ENCODE data around the gene FAHD2B.
"Not testable (repeated sequence)": the region's sequence is repeated elsewhere in the genome, so short reads cannot be mapped to it uniquely, and the experiment has no call there.

The FAHD2B gene

DNA sequence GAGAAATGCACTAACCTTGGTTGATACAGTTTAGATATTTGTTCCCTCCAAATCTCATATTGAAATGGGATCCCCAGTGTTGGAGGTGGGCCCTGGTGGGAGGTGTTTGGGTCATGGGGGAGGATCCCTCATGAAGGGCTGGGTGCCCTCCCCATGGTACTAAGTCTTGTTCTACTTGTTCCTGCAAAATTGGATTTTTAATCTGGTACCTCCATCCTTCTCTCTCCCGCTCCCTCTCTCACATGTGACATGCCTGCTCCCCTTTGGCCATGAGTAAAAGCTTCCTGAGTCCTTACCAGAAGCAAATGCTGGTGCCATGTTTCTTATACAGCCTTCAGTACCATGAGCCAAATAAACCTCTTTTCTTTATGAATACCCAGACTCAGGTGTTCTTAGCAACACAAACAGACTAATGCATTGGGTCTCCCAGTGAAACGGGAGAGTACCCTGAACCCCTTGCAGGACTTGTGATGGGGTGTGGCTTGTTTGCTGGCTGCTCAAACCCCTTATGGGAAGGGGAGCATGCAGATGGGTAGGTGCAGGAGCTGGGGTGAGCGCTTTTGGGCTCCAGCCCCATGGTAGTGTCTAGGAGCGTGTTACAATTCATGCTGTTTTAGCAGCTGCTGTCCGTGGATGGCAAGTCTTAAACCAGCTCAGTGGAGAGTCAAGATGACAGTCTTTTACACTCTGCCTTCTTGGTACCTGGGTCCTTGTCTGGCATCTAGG is 27.2 kb downstream of the FAHD2B start:
- DNase-seq (ENCODE audit: low read depth in 2 of 2), result no peak

DNA sequence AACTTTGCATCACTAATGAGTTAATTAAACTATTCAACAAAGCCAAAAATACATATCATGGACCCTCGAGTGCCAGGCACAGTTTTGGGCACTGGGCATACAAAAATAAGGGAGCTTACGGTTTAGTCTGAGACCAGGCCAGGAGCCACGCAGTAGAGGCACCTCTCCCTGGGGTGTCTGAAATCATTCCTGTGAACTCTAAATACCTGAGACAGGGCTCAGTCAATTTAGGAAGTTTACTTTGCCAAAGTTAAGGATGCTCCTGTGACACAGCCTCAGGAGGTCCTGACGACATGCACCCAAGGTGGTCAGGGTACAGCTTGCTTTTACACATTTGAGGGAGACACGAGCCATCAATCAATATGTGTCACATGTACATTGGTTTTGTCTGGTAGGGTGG is 28.7 kb downstream of the FAHD2B start:
- DNase-seq (ENCODE audit: low read depth in 2 of 2), result not testable (repeated sequence)

DNA sequence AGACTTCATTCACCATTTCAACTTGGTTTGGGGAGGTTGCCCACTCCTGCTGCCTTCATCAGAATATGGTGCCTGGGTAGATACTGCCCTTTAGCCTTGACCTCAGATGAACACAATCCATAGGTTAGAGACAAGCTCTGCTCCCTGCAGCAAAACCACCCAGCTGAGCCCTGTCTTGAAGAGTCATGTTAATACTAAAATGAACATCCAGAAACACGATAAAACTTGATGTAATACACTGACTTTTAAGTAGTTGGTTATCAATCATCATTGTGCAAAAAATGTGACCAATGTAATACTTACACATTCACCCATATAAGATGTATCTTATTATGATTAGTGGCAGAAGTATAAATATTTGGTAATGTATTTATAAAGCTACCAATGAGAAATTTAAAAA is 32.7 kb downstream of the FAHD2B start:
- DNase-seq (ENCODE audit: low read depth in 2 of 2), result not testable (repeated sequence)

DNA sequence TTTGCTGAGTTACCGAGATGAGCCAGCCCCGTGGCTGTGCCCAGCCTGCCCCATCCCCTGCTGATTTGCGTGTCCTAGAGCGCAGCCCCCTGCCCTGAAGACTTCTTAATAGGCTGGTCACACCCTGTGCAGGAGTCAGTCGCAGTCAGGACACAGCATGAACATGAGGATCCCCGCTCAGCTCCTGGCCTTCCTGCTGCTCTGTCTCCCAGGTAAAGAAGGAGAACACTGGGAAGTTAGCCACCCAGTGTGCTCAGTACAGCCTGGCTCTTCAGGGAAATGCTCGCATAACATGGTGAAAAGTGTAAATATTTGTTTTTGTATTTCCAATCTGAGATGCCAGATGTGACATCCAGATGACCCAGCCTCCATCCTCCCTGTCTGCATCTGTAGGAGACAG is 34.9 kb downstream of the FAHD2B start:
- not testable (repeated sequence) for DNase-seq (ENCODE audit: low read depth in 2 of 2)

GRCh38 chr2:97056150-97056549 is 38.5 kb downstream of the FAHD2B start:
- not testable (repeated sequence) for DNase-seq (ENCODE audit: low read depth in 2 of 2)

DNA sequence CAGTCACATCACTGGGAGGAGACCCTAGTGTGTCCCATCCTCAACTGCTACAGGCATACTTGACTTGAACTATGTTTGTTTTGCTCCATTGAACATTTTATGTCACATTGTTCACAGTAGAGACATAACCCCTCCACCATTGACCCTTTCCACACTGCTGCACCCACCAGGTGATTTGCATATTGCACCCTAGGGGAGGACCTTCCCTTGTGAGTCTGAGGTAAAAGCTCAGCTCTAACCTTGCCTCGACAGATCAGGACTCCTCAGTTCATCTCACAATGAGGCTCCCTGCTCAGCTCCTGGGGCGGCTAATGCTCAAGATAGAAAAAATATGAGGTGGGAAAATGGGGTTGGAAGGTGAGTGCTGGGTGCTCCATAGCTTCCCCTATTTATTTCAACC is 44.6 kb downstream of the FAHD2B start:
- not testable (repeated sequence) for DNase-seq (ENCODE audit: low read depth in 2 of 2)

DNA sequence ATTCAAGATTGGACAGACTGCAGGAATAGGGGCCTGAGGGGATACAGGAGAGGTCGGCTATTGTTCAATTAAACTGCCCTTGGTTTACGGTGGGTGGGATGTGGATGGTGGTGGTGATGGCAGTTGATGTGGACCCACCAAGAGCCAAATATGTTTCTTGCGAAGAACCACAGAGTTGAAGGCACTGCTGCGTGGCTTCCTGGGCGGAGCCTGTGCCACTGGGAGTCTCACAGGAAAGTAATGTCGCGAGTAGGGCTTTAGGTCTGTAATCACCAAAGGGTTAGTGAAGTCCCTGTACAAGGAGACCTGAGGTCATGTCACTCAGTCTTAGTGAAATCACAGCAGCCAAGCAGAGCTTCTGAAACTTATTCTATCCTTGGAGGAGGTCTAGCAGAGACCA is 46.2 kb downstream of the FAHD2B start:
- DNase-seq (ENCODE audit: low read depth in 2 of 2), result not testable (repeated sequence)

- not testable (repeated sequence) for DNase-seq (ENCODE audit: low read depth in 2 of 2)
These were observed 48.0 kb downstream of the FAHD2B start for GRCh38 chr2:97046676-97047075.

DNA sequence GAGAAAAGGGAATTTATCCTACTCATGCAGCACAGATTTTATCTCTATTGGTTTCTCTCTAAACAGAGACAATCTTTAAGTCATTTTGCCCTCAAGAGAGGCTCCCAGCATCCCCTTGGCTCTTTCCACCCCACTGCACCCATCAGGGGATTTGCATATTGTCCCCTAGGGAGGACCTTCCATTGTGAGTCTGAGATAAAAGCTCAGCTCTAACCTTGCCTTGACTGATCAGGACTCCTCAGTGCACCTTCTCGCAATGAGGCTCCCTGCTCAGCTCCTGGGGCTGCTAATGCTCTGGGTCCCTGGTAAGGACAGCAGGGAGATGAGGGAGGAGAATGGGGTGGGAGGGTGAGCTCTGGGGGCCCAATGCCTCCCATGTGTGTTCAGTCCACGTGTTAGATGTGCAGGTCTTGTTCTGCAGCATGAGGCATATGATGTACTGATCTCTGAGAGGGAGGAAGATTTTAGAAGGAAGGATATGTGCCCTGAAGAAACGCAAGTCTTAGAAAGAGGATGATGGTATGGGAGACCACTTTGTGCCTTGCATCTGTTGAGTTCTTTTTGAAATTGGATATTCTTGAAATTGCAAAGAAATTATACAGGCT is 48.7 kb downstream of the FAHD2B start:
- DNase-seq (ENCODE audit: low read depth in 2 of 2), result not testable (repeated sequence)

All from stimulated activated CD8-positive, alpha-beta memory T cell treated with anti-CD3 and anti-CD28 coated beads, Interleukin-7, amount 100 ng/mL, for 4 hours (primary cell).